Stimulated activated CD4-positive, alpha-beta T cell treated with anti-CD3 and anti-CD28 coated beads, Interleukin-4, amount 100 ng/mL, for 4 hours (primary cell): Measurements from ENCODE around the gene STX18.

Experiments used
- DNase-seq, 2 experiments: peaks; one replicate each; pipeline ENCODE4 v3.0.0-alpha.2; 2020

STX18 gene

DNA sequence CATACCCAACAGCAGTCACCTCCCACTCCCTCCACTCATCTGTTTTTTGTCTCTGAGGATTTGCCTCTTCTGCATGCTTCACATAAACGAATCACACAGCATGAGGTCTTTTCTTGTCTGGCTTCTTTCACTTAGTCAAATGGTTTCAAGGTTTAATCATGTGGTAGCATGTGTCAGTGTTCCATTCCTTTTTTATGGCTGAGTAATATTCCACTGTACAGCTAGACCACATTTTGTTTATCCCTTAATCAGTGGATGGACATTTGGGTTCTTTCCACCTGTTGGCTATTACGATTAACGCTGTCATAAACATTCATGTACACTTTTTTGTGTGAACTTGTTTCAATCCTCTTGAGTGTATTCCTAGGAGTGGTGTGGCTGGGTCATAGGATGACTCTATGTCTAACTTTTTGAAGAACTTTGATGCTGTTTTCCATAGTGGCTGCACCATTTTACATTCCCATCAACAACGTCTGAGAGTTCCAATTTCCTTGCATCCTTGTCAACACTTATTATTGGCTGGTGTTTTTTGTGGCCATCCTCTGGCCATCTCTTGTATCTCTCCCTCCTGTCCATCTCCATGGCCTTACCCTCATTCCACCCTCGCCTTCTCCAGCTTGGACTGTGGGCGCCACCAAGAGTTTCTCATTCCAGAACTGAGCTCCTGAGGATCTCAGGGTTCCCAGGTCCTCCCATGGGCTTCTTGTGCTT, 167.3 kb downstream of the STX18 start:
- DNase-seq = no peak
